Psoas muscle (tissue), 8 donors: ENCODE measurements around the gene SUMF2. TPM values are rescaled to one million over a fixed set of nuclear protein-coding genes. Genes with fewer than 3 reads are reported as not detected.
"Not testable (repeated sequence)": the region's sequence is repeated elsewhere in the genome, so short reads cannot be mapped to it uniquely, and the experiment has no call there.

ENCODE experiments used
- ATAC-seq, 4 donors: fragments of 200-7000 bp; cut with Tn5 transposase; one replicate each; pipeline ENCODE4 v1.9.1; 2020; ENCODE audit warnings: moderate library complexity in 3 of 4, mild to moderate bottlenecking in 2 of 4
- DNase-seq, 2 donors: peaks; one replicate each; pipeline ENCODE4 v3.0.0-alpha.2; 2020
- H3K27ac ChIP-seq: fragments of 200-600 bp; one replicate; pipeline ENCODE4 v1.8.0; 2022
- H3K27me3 ChIP-seq, 3 donors: fragments of 200-600 bp in 1 of 3; one replicate each; pipeline versions ENCODE4 v1.6.1 to v1.8.0; 2013 to 2022; ENCODE audit warnings: low read length in 2 of 3, mild to moderate bottlenecking in 2 of 3, moderate library complexity in 1 of 3; ENCODE audit not compliant: insufficient read depth in 3 of 3
- H3K36me3 ChIP-seq, 2 donors: fragments of 200-600 bp in 1 of 2; one replicate each; pipeline versions ENCODE4 v1.6.1 to v1.8.0; 2013 to 2022; ENCODE audit warnings: low read depth in 1 of 2, mild to moderate bottlenecking in 1 of 2, moderate library complexity in 1 of 2; ENCODE audit not compliant: insufficient read depth in 1 of 2
- H3K4me1 ChIP-seq: fragments of 200-600 bp; one replicate; pipeline ENCODE4 v1.8.0; 2022
- H3K4me3 ChIP-seq: fragments of 200-600 bp; one replicate; pipeline ENCODE4 v1.8.0; 2022; ENCODE audit warnings: mild to moderate bottlenecking
- H3K9me3 ChIP-seq: fragments of 200-600 bp; one replicate; pipeline ENCODE4 v1.8.0; 2022
- WGBS, 3 donors: extraction: QIAGEN DNeasy Blood & Tissue Kit; methylation state at CpG; one replicate each; pipeline versions ENCODE4 v1.1.6 to v1.1.7; 2013; 5-methylcytosine and 5-hydroxymethylcytosine counted together
- intact Hi-C, 2 donors: fragments of 100-400 bp; cut with DNase I; formaldehyde crosslinking; loops; one replicate each; pipeline versions ENCODE4 v1.11.0 to v1.14.2; 2022
- polyA plus RNA-seq, 3 donors: library from polyadenylated mRNA; stranded (reverse); fragments of 200-250 nt; gene quantifications; one replicate each; pipeline ENCODE4 v1.2.3, GENCODE V29; 2013
- total RNA-seq, 4 donors: library from RNA; stranded (reverse); fragmentation: NEBNext Ultra II Directional in 2 of 4; extraction: Animal tissue kit (Norgen Biotek cat#: 25700) in 2 of 4; gene quantifications; one replicate each; pipeline versions ENCODE4 v1.2.1 to v1.2.4, GENCODE V29; 2021 to 2023
- TF ChIP-seq, protein P1 (sequence below): fragments of 200-600 bp; IDR thresholded peaks from one replicate; pipeline ENCODE4 v1.8.0; 2022; ENCODE audit warnings: antibody characterized with exemption
- donor health status: healthy with polysubstance abuse.
- donor health status: DM: no; HTN: no; CAD: no; lungs with moderate emphysema.
- donor health status: Bipolar disorder and iron deficiency.
- donor health status: healthy.
- donor health status: DM: yes; HTN: yes; CAD: no.
- donor health status: DM: no; HTN: no; CAD: no.
- donor health status: DM: no; HTN: no; CAD: no.
- donor health status: DM: yes; HTN: yes; CAD: no.

Gene SUMF2
- total and polyA plus RNA-seq, 7 donors, result 22.0 to 35.2 (median 26.8) TPM

DNA sequence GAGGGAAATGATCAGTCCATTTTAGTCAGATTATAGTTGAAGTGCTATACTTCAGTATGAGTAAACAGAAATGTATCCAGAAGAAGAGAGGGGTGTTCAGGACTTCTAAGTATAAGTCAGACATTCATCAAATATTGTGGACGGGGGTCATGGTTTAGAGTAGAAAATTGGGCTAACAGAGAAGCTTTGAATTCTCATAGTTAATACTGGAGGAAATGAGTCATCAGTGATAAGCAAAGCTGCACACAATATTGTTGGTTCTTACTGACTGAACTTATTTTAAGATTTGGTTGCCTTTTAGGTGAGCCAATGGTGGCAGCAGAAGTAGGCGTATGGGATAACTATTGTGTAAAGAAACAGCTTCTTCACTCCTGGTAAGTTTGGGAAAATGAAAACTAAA, 1.7 kb upstream of the SUMF2 start:
- ATAC-seq (no peak), DNase-seq (no peak)
- Histone ChIP-seq H3K27me3 (no peaks in the 10 kb centered on the region), H3K36me3 (peaks cover 5 to 71% of the 10 kb centered on the region in 2 donors), H3K4me3 (no peak overlapping the region), H3K9me3 (no peaks in the 10 kb centered on the region), H3K27ac (peak overlapping the region; percentile 91), H3K4me1 (peaks cover 9% of the 10 kb centered on the region)
- 87 to 94% (median 89%) methylated on average over 2 of the region's 2 CpGs for WGBS, 3 donors
- TF ChIP-seq, protein P1, sequence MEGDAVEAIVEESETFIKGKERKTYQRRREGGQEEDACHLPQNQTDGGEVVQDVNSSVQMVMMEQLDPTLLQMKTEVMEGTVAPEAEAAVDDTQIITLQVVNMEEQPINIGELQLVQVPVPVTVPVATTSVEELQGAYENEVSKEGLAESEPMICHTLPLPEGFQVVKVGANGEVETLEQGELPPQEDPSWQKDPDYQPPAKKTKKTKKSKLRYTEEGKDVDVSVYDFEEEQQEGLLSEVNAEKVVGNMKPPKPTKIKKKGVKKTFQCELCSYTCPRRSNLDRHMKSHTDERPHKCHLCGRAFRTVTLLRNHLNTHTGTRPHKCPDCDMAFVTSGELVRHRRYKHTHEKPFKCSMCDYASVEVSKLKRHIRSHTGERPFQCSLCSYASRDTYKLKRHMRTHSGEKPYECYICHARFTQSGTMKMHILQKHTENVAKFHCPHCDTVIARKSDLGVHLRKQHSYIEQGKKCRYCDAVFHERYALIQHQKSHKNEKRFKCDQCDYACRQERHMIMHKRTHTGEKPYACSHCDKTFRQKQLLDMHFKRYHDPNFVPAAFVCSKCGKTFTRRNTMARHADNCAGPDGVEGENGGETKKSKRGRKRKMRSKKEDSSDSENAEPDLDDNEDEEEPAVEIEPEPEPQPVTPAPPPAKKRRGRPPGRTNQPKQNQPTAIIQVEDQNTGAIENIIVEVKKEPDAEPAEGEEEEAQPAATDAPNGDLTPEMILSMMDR, result no peak
- intact Hi-C loops, result no loop called here

DNA sequence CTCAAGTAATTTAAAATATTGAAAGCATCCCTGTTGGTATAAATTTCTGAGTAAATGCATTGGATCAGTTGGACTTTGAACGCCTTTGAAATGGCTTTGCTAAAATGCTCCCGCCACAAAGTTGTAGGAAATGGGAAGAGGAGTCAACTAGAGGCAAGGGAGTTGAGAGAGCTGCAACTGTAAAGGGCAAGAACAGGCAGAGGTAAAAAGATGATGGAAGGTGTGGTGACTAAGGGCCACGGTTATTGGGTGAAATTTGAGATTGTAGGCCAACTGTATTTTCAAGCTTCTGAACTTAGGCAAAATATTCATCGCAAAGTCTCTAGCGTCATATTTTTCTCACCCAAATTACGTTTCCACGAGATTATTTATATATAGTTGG, 595 bp upstream of the SUMF2 start:
- H3K27ac ChIP-seq, result peak overlapping the region; percentile 91
- 61 to 67% (median 61%) methylated on average over 7 of the region's 7 CpGs for WGBS, 3 donors
- no peaks in the 10 kb centered on the region for H3K27me3 ChIP-seq
- no peaks in the 10 kb centered on the region for H3K9me3 ChIP-seq
- peaks cover 0 to 67% of the 10 kb centered on the region in 2 donors for H3K36me3 ChIP-seq
- peak; percentile 5 to 21 (median 15) for ATAC-seq
- no peak for DNase-seq
- H3K4me3 ChIP-seq, result peak overlapping the region; percentile 88
- intact Hi-C loops, result no loop called here
- TF ChIP-seq, protein P1, result no peak
- H3K4me1 ChIP-seq, result peaks cover 9% of the 10 kb centered on the region

DNA sequence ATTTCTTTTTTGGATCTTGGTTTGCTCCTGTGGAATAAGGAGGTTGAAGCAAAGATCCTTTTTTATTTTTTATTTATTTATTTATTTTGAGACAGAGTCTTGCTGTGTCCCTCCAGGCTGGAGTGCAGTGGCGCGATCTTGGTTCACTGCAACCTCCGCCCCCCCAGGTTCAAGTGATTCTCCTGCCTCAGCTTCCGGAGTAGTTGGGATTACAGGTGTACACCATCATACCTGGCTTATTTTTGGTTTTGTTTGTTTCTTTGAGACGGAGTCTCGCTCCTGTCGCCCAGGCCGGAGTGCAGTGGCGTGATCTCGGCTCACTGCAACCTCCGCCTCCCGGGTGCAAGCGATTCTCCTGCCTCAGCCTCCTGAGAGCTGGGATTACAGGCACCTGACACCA, 2.3 kb downstream of the SUMF2 start:
- intact Hi-C loops, result loop anchor here in 1 of 2 donors (2.0 kb wide), 1 partner anchor 34 kb away; no protein-coding TSS in a partner anchor
- ATAC-seq, H3K27me3 ChIP-seq, H3K9me3 ChIP-seq, DNase-seq, H3K4me3 ChIP-seq, H3K27ac ChIP-seq, H3K4me1 ChIP-seq: not testable (repeated sequence)
- 95 to 97% (median 96%) methylated on average over 13 of the region's 13 CpGs for WGBS, 3 donors
- H3K36me3 ChIP-seq, result peaks cover 5 to 67% of the 10 kb centered on the region in 2 donors

DNA sequence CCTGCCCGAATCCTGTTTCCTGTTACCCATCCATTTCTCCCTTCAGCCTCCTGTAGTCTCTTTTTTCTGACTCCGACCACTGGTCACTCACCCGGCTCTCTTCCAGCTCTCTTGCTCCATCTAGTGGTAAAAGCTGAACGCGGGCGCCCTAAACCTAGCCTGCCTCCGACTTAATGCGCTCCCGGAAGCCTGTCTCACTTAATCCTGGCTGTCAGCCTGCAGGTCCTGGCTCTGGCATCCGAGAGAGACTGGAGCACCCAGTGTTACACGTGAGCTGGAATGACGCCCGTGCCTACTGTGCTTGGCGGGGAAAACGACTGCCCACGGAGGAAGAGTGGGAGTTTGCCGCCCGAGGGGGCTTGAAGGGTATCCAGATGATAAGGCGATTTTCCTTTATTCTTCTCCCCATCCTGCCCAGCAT, 10.3 kb downstream of the SUMF2 start:
- peaks cover 12% of the 10 kb centered on the region for H3K4me1 ChIP-seq
- TF ChIP-seq, protein P1, result peak; percentile 87
- H3K4me3 ChIP-seq, result no peak overlapping the region
- intact Hi-C loops, result loop anchor here (1.0 to 10.0 kb wide), 5 partner anchors 70 to 640 kb away; partner anchors contain the start of gene ZNF713 (in 1 of the 2)
- H3K36me3 ChIP-seq, result peaks cover 5 to 52% of the 10 kb centered on the region in 2 donors
- H3K9me3 ChIP-seq, result no peaks in the 10 kb centered on the region
- ATAC-seq (peak; percentile 85 to 91 (median 88)), DNase-seq (peak; percentile 79 to 89)
- no peaks in the 10 kb centered on the region for H3K27me3 ChIP-seq
- H3K27ac ChIP-seq, result peak overlapping the region; percentile 27
- 10 to 16% (median 11%) methylated on average over 19 of the region's 19 CpGs for WGBS, 3 donors

DNA sequence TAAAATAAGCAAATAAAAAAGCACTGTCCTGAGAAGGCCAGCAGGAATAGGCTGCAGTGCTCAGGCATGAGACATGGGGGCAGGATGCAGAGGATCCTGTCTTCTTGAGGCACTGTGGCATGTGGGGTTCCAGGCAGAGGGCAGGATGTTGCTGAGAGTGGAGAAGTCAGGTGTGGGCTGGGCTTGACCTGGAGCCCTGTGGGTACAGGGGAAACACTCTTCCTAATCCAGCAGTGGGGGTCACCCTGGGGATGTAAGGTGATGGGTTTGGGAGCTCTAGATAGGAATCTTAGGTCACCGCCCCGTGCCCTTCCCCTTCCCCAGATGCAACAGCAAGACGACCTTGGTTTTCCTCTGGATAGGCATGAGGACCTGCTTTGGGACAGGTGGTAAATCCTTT, 13.6 kb downstream of the SUMF2 start:
- Histone ChIP-seq H3K27me3 (no peaks in the 10 kb centered on the region), H3K4me1 (peaks cover 35% of the 10 kb centered on the region), H3K36me3 (peaks cover 0 to 32% of the 10 kb centered on the region in 2 donors), H3K9me3 (no peaks in the 10 kb centered on the region), H3K27ac (peak overlapping the region; percentile 74), H3K4me3 (no peak overlapping the region)
- TF ChIP-seq, protein P1, result no peak
- 80 to 97% (median 85%) methylated on average over 3 of the region's 3 CpGs for WGBS, 3 donors
- DNase-seq (no peak), ATAC-seq (no peak)
- intact Hi-C loops, result loop anchor here (2.0 to 10.0 kb wide), 4 partner anchors 15 to 643 kb away; partner anchors contain the start of genes PHKG1 (in 1 of the 2) and ZNF713 (in 1 of the 2)
